Stimulated activated CD8-positive, alpha-beta memory T cell treated with anti-CD3 and anti-CD28 coated beads, Interleukin-15, amount 100 ng/mL, for 24 hours (primary cell): ENCODE data around the gene SNX19.

Experiments
- DNase-seq: peaks from one replicate; pipeline ENCODE4 v3.0.0-alpha.2; 2020; ENCODE audit warnings: low read depth

Gene SNX19

DNA sequence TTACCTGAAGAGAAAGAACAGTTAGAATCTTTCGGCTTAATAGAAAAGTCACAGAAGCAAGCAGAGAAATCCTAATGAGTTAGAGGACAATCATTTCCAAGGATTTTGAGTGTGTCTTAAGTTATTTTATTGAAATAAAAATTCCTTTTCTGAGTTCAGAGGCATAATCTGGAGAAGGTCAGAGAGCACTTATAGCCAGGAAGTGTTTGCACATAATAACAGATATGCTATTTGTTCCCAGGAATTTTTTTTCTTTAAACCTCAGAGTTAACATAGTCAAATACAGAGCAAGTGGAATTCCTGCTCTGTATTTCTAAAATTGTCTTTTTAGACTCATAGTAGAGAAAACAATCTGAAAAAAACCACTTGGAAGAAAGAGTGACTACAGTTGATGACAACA, 74.3 kb downstream of the SNX19 start:
- no peak for DNase-seq

DNA sequence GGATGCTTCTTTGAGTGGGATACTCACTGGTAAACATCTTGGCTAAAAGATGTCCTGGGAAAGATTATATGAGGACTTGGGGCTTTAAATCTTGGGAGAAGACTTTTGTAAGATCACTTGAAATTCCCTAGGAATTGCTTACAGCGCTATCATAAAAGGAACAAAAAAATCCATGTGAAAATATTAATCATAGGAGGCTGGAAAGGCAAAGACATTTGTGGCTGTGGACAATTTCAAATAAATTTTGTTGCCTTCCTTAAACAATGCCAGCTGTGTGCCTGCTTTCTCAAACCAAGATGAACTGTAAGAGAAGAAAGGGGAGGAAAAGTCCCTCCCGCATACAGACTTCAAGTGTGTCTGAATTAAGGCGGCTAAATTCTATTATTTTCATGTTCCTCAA, 75.6 kb downstream of the SNX19 start:
- no peak for DNase-seq

DNA sequence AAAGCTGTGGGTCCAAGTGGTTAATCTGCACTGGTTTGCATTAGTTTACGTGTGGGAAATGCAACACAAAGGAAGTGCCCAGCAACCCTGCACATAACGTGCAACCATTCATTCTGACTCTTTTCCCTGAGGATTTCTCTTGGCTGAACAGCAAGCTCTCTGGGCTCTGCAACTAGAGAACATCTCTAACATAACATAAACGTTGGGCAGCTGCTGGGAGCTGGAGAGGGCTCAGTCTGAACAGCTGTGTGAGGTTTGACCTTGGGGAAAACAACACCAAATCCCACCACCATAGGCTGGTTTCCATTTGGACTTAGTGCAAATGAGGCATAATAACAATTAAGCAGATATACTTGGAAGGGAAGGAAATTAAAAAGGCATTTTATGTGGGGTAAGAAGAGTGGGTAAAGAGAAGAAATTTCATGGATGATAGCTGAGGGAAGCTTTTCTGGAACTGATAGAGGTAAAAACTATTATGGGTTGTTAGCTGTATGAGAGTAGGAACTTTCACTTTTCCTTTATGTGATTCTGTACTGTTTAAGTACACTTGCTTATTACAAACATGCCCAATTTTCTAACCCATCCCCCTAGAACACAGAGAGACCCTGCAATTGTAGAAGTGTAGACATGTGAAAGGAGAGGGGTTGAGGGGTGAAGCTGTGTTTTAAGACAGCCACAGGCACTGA, 76.2 kb downstream of the SNX19 start:
- DNase-seq, result no peak

DNA sequence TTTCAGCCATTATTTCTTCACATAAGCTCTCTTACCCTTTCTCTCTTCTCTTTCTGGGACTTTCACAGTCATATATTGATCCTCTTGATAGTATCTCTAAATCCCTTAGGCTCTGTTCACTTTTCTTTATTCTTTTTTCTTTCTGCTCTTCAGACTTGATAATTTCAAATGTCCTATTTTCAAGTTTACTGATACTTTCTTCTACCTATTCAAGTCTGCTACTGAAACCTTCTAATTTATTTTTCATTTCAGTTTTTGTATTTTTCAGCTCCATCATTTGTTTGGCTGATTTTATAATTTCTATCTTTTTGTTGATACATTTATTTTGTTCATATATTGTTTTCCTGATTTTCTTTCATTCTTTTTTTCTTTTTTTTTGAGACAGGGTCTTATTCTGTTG, 79.1 kb downstream of the SNX19 start:
- DNase-seq, result no peak

DNA sequence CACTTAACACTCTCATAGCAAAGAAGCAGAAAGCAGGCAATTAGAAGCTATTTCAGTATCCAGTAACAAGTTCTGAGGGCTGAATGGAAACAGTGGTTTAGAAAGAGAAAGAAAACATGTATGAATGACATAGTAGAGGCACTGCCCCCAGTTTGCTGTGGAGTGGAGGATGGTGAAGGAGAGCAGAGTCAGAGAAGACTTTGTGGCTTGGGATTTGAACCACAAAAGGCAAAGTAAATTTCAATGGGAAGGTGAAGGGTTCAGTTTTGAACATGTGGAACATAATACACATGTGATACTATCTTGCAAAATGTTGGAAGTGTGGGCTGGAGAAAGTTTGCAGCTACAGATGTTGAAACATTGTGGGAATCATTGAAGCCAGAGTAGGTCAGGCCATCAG, 81.4 kb downstream of the SNX19 start:
- no peak for DNase-seq

DNA sequence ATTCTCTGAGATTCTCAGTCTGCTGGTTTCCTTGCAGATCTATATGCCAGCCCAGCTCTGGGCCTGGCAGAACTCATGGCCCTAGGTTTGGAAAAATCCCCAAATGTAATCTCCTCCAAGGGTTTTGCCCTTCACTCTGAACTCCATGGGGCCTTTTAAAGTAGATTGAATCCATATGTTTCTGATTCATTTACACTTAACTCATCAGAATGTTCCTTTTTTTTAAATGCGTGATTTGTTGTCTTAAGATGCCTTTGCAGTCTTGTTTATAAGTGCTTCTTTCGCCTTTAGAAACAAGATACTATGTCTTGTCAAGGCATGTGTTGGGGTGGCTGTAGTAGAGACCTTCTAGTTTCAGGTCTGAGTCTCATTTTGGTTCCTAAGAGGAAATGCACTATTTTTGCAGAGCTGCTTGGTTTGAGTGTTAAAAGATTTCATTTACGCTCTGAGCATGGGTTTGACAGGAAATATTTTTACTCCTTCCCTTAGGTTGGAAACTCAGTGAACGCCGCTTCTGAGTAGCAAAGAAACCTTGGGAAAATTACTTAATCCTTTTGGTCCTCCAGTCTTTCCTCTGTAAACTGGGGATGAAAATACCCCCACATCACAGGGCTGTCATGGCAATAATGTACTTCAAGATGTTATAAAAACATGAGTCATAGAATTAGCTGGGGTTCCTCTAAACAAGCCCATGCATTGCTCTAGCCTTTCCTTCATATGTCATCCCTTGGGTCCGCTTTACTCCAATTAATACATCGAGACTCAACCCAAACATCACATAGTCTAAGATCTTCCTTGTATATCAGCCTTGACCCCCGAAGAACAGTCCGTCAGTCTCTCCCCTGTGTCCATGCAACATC, 83.5 kb downstream of the SNX19 start:
- DNase-seq, result no peak

DNA sequence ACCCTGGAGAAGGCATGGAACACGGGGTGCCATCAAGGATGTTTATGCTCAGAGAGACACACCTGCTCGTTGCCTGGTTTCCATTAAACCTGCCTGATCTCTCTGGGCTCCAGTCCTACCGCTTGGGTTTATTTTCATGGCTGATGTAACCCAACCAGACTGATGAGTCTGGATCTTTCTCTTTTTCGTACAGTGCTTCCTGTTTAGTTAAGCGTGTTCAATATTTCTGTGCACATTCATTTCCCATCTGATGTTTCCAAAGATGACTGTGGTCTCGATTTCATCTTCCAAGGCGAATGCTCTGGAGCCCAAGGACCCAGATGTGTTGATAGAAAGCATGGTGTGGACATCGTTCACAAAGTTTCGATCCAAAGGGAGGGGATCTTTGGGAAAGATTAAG, 84.3 kb downstream of the SNX19 start:
- no peak for DNase-seq

DNA sequence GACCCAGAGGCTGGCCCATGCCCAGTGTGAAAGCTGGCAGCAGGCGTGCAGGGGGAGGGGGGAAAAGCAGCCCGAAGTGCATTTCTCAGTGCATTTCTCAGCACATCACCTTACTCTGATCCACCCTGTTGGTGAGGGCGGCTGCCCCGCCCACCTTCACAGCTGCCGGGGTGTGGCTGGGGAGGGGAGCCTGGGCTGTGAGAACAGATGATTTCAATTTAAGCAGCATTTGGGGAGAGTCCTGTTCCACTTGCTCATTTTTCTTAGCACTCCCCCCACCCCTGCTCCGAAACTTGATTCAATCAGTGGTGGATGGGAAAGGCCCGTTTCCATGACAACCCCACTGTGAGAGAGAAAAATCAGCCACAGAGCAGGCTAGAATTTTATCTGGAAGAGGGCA, 84.8 kb downstream of the SNX19 start:
- DNase-seq, result no peak

DNA sequence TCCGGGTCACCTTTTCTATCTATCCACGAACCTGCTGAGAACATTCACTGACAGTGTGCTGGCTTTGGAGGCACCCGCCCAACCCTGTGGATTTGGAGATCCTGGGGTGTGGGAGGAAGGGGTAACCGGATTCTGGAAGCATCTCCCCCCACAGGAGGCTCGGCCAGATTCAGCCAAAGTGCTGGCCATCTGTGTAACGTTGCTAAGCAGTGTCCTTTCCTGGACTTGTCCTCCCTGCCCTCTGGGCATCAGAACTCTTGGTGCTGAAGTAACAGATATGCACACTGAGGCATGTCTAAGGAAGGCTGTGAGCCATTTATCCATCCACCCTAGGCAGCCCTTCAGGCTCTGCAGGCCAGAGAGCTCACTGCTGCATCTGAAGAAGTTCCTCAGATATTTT, 85.7 kb downstream of the SNX19 start:
- DNase-seq, result no peak

DNA sequence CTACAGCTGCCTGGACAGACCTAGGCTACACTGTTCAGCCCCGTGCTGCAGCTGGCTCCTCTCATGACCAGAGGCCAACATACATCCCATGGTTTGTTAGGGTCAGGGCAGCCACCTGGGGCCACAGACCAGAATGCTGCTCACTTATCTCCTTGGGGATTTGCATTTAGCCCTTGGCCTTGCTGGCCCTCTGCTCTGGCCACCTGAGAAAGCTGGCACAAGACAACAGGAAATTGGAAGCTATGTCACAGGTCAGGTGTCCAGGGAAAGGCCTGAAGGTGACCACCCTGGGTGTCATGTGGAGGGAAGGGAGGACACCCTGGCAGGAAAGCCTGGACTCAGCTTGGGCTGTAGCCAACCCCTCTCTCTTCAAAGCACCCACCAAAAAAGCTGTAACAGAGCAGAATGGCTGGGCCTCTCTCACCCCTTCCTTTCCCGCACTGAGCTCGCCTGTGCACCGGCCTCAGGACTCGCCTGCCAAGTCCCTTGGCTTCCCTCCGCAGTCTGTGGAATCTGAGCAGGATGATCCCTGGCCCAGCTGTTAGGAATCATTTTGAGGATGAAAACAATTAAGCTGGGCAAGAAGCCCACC, 86.3 kb downstream of the SNX19 start:
- DNase-seq, result no peak

DNA sequence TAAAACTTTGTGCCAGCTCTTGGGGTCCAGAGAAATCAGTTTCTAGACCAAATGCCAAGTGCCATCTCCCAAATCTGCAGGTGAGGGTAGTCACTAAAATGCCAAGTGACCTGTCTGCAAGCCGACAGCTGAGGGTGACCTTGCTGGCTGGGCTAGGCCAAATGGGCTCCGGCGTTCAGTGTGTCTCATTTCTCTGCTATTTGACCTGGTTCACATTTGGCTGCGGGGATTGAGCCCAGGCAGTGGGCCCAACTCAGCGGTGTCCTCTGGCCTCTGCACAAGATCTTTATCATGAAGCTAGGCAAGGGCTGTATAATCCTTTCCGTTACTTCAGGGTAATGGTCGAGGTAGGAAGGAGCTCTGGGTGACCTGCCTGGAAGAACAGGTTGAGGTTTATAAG, 87.5 kb downstream of the SNX19 start:
- no peak for DNase-seq

DNA sequence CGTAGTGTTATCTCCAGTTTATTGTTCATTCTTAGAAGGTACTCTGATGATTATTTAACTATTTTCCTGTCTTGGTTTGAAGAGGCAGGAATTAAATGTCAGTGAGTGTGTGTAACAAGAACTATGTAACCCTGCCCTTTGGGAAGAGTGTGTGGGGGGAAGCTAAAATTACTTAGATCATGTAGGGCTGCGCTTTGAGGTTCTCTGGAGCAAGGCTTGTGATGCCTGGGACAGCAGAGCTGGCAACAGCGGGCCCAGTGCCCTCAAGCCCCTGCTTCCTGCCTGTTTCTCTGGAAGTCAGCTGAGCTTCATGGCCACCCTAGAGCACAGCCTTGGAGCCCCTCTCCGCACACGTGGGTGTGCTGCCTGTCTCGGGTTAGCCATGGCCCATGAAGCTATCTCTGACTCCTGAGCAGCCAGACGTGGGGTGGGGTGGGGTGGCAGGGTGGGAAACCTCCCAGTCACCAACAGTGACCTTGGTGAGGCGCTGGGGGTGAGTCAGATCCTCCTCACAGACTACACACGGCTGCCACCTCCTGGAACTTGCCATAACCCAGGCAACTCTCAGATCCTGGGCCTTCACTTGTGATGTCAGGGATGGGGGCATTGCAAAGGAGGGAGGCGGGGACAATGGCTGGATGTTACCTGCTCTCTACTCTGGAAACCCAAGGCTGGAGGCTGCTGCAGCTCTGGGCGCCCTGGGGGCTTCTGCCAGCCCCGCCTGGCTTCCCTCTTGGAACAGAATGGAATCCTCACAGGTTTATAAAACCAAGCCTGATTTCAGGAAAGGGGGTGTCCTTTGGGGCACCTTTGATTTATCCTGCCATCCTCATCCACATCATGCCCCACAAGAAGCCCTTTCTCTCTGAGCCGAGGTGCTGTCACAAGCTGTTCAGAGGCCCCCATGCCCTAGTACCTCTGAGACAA, 88.6 kb downstream of the SNX19 start:
- DNase-seq, result no peak

DNA sequence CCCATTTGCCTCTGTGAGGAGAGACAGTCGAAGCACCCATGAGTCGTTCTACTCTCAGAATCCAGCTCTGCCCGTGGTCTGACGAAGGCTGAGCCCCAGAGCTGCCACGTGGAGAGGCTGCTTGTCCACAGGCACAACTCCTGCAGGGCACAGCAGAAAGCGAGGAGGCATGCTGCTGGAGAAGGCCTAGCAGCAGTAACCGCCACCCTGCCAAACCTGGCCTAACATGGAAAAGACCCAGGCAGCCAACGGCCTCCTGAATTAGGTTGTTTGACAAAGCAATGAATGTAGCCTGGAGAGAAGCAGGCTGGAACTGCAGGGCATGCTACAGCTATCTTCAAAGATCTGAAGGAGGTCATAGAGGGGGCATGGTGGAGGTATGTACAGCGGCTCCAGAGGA, 89.7 kb downstream of the SNX19 start:
- no peak for DNase-seq

DNA sequence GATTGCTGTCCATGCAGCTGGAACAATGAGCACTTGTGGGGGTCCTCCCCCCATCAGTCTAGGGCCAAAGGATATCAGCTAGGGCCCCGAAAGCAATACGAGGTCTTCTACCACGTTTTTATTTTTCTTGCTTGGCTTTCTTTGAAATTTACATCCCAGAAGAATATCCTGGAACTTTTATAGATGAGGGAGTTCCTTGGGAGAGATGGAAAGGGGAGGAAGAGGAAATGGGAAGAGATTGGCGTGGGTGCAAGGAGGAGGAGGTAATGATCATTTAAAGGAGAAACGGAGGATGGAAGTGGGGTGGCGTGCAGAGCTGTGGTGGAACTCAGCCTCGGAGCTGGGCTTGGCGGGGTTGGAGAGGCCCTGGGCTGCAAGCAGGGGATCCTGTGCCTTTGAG, 90.3 kb downstream of the SNX19 start:
- no peak for DNase-seq

DNA sequence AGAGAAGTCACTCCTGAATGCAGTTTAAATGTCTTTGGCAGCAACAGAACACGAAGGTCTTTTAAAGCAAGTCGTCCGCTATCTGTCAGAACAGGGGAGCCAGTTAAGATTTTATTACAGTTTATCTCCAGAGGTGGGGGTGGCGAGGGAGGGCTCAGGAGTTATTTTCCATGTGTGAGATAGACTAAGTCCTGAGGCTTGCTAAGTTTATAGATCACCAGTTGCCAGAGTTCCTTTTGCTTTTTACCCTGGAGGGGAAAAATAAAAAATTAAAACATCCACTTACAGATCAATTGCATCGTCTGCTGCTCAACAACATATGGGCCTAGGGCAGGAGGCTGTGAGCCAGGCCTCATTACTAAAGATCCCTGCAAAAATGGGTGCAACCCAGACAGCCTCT, 90.7 kb downstream of the SNX19 start:
- no peak for DNase-seq
